Left kidney (tissue), 2 donors: ENCODE measurements around the gene TNFRSF8. TPM values are rescaled to one million over a fixed set of nuclear protein-coding genes. Genes with fewer than 3 reads are reported as not detected.

Source experiments
- DNase-seq: peaks from one replicate; pipeline ENCODE4 v3.0.0-alpha.2; 2013
- polyA plus RNA-seq: library from polyadenylated mRNA; unstranded; fragments of 120-200 nt; gene quantifications from one replicate; pipeline ENCODE4 v1.2.1, GENCODE V29; 2013; ENCODE audit not compliant: insufficient read length

The TNFRSF8 gene
- polyA plus RNA-seq, 1 donor: 0.57 TPM

DNA sequence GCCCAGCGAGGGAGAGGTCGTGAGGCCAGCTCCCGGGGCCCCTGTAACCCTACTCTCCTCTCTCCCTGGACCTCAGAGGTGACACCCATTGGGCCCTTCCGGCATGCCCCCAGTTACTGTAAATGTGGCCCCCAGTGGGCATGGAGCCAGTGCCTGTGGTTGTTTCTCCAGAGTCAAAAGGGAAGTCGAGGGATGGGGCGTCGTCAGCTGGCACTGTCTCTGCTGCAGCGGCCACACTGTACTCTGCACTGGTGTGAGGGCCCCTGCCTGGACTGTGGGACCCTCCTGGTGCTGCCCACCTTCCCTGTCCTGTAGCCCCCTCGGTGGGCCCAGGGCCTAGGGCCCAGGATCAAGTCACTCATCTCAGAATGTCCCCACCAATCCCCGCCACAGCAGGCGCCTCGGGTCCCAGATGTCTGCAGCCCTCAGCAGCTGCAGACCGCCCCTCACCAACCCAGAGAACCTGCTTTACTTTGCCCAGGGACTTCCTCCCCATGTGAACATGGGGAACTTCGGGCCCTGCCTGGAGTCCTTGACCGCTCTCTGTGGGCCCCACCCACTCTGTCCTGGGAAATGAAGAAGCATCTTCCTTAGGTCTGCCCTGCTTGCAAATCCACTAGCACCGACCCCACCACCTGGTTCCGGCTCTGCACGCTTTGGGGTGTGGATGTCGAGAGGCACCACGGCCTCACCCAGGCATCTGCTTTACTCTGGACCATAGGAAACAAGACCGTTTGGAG, 80.0 kb downstream of the TNFRSF8 start:
- no peak for DNase-seq

DNA sequence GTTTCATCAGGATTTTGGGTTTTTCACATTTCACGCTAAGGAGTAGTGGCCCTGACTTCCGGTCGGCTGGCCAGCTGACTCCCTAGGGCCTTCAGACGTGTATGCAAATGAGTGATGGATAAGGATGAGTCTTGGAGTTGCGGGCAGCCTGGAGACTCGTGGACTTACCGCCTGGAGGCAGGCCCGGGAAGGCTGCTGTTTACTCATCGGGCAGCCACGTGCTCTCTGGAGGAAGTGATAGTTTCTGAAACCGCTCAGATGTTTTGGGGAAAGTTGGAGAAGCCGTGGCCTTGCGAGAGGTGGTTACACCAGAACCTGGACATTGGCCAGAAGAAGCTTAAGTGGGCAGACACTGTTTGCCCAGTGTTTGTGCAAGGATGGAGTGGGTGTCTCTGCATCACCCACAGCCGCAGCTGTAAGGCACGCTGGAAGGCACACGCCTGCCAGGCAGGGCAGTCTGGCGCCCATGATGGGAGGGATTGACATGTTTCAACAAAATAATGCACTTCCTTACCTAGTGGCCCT, 80.6 kb downstream of the TNFRSF8 start:
- DNase-seq: no peak

DNA sequence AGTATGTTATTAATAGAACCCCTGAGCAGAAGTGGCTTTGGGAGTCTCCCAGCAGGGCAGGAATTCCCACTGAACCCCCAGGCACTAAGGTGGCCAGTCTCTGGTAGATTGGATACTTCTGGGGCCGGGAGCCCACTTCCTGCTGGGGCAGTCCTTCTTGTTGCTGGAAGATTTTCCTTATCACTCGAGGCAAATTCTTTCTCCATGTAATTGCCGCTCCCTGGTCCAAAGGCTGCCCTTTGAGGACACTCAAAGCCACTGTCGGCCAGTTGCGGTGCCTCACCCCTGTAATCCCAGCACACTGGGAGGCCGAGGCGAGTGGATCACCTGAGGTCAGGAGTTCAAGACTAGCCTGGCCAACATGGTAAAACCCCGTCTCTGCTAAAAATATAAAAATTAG, 81.1 kb downstream of the TNFRSF8 start:
- no peak for DNase-seq

DNA sequence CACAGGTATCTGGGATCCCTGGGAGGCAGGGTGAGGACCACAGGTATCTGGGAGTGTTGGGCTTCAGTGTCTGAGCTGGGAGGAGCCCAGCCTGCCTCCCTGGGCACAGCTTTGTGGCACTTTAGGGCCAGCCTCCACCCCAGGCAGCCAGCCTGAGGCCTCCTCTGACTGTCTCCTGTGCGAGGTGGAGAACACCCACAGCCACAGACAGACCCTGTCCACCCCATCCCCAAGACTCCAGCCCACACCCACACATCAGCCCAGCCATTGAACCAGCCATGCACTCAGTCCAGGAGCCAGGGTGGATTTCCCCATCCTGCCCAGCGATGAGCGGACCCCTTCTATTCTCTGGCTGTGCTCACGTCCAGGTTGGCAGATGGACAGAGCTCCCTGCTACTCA, 81.9 kb downstream of the TNFRSF8 start:
- no peak for DNase-seq

DNA sequence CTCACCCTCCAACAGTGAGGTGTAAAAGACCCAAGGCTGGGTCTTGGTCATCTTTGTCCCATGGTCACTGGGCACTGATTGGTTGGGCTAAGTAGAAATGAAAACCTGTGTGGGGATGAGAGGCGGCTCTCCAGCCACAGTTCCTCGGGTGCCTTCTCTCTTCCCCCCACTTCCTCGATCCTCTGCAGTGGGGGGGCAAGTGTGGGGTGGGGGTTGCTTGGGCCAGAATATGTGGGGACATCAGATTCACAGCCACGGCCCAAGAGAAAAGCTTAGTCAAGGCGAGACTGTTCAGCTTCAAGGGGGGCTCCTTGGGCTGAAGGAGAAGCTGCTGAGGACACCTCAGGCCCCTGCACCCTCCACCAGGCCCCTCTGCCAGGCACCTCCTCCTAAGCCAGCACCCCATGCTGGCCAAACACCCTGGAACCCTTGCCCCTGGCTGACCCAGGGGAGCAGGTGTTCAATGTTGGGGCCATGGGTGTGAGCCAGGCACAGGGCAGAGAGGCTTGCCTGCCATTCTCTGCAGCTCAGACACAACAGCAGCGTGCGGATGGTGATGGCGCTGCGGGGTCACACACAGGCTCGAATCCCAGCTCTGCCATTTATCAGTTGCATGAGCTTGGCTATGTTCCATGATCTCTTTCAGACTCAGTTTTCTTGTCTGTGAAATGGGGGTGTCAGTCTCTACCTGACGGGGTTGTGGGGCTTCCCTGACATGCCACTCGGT, 82.7 kb downstream of the TNFRSF8 start:
- no peak for DNase-seq

DNA sequence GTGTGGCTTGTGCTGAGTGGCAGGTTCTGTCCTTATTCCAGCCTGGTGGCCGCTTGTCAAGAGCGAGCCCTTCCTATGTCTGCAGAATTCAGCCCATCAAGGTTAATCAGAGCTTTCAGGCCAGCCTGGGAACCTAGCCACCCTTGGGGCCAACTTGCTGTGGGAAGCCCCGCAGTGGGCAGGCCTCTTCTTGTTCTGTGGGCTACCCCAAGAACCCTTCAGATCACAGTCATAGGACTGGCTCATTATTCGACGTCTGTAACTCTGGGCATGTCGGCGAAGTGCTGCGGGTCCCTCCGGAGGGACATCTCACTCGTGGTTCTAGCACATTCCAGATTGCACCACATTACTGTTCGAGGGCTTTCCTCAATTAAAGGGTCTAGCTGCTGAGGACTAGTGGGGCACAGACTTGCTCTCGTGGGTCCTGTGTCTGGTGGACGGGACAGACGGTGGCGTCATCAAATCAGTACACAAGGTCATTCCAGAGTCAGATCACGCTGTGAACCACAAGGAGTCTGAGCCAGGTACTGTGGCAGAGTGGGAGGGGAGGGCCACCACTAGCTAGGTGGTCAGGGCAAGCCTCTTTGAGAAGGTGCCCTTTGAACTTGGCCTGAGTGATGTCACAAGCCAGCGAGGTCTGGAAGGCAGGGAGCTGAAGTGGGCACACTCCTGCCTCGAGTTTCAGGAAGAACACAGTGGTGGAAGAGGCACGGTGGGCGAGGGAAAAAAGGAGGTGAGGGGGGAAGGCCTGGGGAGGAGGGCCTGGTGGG, 83.4 kb downstream of the TNFRSF8 start:
- DNase-seq: no peak

DNA sequence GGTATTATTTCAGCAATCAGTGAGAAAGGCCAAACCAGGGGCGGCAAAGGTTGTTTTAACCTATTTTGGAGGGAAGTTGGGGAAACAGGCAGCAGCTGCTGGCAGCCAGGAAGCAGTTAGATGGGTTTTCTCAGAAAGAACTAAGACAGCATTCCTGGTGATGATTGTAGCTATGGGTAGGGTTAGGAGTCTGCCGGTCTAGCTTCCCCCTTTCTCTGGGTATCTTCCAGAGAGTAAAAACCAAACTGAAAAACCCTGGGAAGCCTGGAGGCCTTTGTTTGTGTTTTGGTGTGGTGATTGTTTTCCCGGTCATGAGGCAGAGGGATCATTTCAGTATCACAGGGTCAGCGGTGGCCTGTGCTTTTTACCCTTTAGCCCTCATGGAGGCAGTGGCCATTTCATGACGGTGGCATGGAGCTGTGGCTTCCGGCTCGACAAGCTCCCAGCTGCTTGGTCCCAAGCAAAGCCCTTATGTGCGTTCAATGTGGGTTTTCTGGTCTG, 84.1 kb downstream of the TNFRSF8 start:
- DNase-seq: no peak

DNA sequence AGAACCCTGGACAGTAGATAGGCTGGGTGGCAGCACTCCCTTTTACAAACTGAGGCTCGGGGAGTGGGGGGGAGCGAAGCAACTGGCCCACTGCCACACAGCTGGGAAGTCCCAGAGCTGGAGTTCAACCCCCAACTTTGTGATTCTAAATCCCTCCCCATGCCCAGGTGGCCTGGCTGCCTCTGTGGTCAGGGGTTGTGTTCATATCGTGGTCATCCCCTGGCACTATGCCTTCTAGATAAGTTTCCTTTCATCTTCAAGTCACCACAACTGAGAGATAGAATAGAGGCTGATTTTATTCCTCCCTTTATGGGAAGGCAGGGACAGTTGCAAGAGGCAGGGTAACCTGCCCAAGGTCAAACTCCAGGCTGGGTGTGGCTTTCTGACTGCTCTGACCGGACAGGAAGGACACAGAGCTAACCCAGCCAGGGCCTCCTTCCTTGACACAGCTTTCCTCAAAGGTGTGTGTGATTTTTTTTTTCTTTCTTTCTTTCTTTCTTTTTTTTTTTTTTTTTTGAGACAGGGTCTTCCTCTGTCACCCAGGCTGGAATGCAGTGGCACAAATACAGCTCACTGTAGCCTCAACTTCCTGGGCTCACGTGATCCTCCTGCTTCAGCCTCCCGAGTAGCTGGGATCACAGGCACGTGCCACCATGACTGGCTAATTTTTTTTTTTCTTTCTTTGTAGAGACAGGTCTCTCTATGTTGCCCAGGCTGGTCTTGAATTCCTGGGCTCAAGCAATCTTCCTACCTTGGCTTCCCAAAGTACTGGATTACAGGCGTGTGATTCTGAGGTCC, 85.3 kb downstream of the TNFRSF8 start:
- no peak for DNase-seq

DNA sequence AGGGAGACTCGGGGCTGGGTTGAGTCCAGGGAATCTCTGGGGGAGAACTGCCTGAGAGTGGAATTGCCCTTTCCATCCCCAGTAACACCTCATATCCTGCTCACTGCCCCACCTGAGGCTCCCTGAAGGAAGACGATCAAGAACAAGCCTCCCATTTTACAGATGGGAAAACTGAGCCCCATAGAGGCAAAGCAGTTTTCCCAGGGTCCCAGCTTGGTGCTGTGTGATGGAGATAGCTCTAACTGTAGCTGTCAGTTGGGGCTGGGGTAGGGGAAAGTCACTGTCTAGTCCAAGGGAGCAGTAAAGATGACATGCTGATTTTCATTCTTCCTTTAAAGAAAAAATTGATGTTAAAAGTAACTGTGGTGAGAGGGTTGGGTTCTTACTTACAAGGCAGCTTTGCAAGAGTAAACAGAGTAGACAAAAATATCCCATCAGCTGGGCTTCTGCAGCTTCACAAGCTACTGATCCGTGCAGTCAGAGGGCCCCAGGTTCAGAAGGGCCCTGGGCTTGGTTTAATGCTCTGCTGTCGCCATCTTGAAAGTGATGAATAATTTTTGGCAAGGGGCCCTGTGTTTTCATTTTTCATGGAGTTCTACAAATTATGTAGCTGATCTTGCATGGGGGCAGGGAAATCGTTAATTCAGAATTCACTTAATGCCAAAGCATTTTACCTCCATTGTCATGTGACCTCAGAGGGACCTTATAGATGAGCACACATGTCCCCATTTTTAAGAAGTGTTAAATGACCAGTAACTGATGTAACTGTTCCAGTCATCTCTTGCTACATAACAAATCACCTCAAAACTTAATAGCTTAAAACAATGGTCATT, 86.1 kb downstream of the TNFRSF8 start:
- DNase-seq: no peak

DNA sequence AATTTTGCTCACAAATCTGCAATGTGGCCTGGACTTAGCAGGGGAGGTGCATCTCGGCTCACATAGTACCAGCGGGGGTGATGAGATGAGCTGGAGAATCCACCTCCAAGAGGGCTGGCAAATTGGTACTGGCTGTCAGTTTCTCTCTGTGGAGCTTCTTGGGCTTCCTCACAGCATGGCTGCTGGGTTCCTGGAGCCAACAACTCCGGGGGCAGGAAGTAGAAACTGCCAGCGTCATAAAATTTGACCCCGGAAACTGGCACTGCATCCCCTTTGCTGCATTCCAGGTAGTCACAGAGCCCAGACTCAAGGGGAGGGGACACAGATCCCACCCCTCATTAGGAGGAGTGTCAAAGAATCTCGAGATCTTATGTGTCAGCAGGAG, 86.7 kb downstream of the TNFRSF8 start:
- DNase-seq: no peak

DNA sequence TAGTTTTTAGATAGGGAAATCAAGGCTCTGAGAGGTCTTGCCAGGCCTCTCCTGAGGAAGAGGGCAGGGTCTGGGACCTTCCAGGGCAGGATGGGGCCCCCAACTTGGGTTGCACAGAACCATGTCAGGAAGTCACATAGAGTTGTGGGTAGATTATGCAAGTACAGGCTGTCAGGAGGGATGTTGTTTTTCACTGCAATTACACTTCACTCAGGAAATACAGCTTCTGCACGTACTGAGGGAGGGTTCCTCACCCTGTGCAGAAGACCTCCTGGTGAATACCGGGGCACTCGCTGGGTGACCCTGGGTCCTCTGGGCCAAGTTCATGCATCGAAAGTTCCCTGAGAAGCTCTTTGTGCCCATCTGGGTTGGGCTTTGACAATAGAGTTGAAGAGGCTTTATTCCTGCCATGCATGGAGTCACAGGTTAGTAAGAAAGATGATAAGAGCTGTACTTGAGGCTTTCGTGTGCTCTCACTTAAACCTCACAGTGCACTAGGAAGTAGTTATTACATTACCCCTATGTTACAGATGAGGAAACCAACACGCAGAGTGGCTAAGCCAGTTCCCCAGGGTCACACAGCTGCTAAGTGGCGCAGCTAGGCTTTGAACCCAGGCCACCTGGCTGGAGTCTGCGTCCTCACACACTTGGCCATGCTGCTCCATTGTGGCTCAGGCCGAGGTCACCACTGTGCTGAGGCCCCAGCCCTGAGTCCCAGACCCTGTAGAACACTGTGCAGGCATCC, 87.5 kb downstream of the TNFRSF8 start:
- DNase-seq: no peak

DNA sequence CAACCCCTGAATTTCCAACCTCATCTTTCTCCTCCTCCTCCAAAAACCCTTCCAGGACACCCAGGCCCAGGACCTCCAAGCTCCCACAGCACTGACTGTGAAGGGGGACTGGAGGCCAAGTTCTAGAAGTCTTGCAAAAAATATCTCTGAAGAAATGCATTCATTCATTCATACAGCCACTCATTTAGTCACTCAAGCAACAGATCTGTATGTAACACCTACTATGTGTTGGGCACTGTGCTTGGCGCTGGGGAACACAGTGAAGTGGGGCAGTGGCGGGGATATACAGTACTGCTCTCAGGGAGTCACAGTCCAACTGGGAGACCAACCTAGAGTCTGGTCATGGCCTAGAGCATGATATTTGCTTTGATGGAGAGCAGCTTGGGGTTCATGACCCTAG, 88.4 kb downstream of the TNFRSF8 start:
- no peak for DNase-seq

DNA sequence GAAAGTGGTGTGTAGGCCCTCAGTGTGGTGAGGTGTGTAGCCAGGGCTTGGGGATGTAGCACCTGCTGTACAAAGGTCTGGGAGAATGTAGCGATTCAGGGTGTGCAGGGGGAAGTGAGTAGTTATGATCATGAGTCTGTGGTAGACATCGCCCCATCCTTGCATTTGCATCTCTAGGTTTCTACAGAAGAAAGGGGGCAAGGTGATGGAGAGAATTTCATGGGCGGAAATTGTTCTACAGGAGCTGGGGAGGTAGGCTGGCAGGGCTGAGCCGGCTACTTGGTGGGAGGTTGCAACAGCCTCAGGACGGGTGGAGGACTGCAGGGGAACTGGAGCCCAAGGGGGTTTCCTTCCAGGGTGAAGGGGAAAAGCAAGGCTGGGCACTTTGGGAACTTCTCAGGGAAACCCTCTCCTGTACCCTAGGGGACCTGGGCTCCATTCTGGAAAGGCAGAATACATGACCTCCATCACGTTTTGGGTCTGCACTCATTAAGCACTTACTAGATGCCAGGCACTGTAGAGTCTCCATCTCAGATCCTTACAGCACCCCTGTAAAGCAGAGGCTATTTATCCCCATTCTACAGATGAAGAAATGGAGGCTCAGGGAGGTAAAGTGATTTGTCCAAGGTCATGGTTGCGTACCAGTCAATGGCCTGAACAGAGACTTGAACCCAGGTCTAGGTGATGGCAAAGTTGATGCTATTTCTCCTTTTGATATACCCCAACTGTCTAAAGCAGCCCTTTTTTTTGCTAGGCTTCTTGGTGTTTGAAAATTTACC, 89.2 kb downstream of the TNFRSF8 start:
- DNase-seq: no peak

DNA sequence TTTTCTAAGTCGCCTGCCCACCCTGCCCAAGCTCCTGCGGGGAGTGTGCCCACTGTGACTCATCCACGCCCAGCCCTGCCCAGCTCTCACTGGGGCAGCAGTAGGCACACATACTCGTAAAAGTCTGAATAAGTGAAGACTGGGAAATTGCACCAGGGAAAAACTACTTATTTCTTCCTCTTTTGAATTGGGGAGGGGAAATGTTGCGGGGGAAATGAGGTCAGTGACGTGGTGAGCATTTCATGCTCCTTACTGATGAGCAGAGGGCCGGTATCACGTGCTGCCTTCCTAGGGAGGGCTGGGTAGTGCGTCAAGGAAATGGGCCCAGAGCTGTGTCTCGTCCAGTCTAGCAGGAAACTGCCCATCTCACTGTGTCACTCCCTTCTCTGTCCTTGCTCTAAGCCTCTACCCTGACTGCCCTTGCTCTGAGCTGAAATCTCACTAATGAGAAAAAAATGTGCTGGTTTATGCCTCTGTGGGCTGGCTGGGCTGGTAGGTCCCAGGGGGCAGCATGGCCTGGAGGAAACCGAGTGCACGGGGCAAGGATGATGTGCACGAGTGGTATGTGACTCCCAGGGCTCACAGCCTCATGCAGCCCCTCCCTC, 90.2 kb downstream of the TNFRSF8 start:
- DNase-seq: no peak

DNA sequence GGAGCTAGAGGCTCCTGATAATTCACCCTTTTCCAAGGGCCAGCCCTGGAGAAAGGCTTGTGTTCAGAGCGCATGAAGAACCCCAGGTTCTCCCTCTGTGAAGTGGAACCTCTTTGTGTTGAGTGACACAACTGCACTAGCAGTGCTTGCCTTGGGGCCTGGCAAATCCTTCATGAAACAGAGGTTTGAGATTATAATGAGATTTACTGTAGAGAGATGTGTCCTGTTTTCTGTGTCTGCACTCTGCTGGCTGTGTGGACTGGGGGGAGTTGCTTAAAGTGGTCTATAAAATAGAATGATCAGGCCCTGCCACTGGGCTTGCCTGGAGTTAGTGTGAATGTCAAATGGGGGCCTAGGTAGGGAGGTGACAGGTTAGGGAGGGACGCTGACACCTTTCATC, 92.2 kb downstream of the TNFRSF8 start:
- no peak for DNase-seq

DNA sequence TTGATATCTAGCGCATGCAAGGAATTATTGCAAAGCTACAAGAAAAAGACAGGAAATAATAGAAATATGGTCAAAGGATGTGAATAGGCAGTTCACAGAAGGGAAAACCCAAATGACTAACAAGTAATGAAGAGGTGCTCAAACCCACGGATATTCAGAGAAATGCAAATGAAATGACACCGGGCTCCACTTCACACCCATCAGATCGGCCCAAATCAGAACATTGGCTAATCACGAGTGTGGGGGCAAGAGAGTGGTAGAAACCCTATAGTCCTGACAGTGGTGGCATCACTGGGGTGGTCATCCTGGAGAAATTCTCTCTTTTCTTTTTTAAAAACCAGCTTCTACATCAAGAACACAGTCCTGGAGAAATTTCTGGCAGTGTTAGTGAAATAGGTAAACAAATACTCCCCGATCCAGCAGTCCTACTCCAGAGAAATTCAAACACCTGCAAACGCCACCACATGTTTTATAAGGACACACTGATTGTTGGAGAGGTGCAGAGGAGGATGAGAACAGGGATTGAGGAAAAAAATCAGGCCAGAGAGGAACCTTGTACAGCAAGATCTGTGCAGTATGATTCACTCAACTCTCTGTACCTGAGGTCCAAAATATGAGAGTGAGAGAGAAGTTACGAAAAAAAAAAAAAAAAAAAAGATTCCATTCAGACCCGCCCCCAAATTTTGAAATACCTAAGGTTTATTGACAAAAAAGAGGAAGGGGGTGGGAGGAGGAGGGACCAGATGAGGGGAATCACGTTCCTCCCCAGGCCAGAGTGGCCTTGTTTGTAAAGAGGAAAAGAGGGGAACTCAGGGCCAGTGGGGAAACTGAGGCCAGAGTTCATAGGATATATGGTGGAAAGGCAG, 94.5 kb downstream of the TNFRSF8 start:
- DNase-seq: no peak

DNA sequence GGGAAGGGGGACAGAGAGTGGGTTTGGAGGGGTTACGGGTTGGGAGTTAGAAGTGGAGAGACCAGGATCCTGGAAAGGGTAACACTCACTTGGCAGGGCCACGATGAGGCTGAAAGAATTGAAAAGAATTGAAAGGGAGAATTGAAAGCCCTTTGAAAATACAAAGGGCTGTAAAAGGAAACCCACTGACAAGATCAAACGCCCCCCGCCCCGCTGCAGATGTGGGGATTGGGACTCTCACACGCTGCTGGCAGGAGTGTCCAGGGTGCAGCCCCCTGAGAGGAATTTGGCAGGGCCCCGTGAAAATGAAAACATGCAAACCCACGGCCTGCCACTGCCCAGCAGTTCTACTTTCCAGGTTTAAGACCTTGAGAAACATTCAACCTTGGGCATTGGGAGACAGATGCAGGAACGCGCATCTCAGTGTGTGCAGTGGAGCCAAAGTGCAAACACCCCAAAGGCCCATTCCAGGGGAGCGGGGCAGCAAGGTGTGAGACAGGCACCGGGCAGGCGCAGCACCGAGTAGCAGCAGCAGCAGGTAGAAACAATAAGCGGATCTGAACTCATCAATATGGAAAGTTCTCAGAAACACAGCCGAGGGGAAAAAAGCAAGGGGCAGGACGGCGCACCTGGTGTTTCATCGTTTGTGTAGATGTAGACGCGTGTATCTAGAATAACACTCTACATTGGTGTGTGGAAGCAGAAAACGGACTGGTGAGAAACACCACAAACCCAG, 95.4 kb downstream of the TNFRSF8 start:
- DNase-seq: no peak
